HepG2 (cell line): ENCODE data around the gene CDNF. TPM values are rescaled to one million over a fixed set of nuclear protein-coding genes. Genes with fewer than 3 reads are reported as not detected.

Source experiments
- EHMT2 ChIP-seq: fragments of 200-600 bp; sonication (generic); IDR thresholded peaks from 2 replicates; pipeline ENCODE4 v1.7.0; 2017; ENCODE audit warnings: antibody characterized with exemption, low read depth, low read length, borderline replicate concordance
- IKZF4 ChIP-seq: sonication (generic); formaldehyde crosslinking; IDR thresholded peaks from 2 replicates; pipeline ENCODE4 v1.5.1; 2020; ENCODE audit warnings: borderline replicate concordance, mild to moderate bottlenecking, low read depth, missing genetic modification reagents; ENCODE audit errors: not compliant biosample characterization
- KLF9 ChIP-seq: IDR thresholded peaks from 2 replicates; pipeline ENCODE4 v1.6.1; 2016; ENCODE audit warnings: low read depth
- MBNL3 ChIP-seq: fragments of 250-450 bp; sonication (Bioruptor Pico); conservative IDR thresholded peaks from 2 replicates; pipeline ENCODE4 v1.8.0; 2022; ENCODE audit warnings: mild to moderate bottlenecking, inconsistent platforms
- NCOA1 ChIP-seq: sonication (generic); formaldehyde crosslinking; IDR thresholded peaks from 2 replicates; pipeline ENCODE4 v1.9.0; 2021; ENCODE audit warnings: missing genetic modification reagents
- RXRB ChIP-seq: IDR thresholded peaks from 2 replicates; pipeline ENCODE4 v1.6.1; 2016; ENCODE audit warnings: borderline replicate concordance, missing genetic modification reagents, missing compliant biosample characterization
- SNAPC5 ChIP-seq: sonication (generic); formaldehyde crosslinking; IDR thresholded peaks from 2 replicates; pipeline ENCODE4 v1.8.1; 2023; ENCODE audit warnings: mild to moderate bottlenecking, missing genetic modification reagents, borderline replicate concordance
- ZBED4 ChIP-seq: sonication (generic); formaldehyde crosslinking; IDR thresholded peaks from 2 replicates; pipeline ENCODE4 v1.4.0; 2020; ENCODE audit warnings: missing genetic modification reagents, borderline replicate concordance
- ZNF646 ChIP-seq: sonication (generic); formaldehyde crosslinking; IDR thresholded peaks from 2 replicates; pipeline ENCODE4 v1.9.0; 2021; ENCODE audit warnings: mild to moderate bottlenecking, missing genetic modification reagents
- ZNF674 ChIP-seq: sonication (generic); formaldehyde crosslinking; IDR thresholded peaks from 2 replicates; pipeline ENCODE4 v1.5.0; 2020; ENCODE audit warnings: low read depth, mild to moderate bottlenecking, missing genetic modification reagents
- ZNF776 ChIP-seq: sonication (generic); formaldehyde crosslinking; IDR thresholded peaks from 2 replicates; pipeline ENCODE4 v1.4.0; 2020; ENCODE audit warnings: mild to moderate bottlenecking, missing genetic modification reagents
- polyA plus RNA-seq, 8 experiments: library from polyadenylated mRNA; depleted of rRNA in 3 of 8; stranded (reverse) in 7 of 8; unstranded in 1 of 8; fragments of >200 nt; fragmentation: Illumina TruSeq in 4 of 8; extraction: Trizol in 4 of 8; gene quantifications; 2 replicates each; pipeline versions ENCODE4 v1.2.1 to v1.2.3, GENCODE V29; 2011 to 2016; ENCODE audit warnings: low read depth in 4 of 8, missing spikeins in 1 of 8, mixed read lengths in 1 of 8; ENCODE audit not compliant: insufficient read depth in 1 of 8
- total RNA-seq, 5 experiments: library from RNA; depleted of rRNA; stranded (reverse); fragments of >200 nt; fragmentation: Illumina TruSeq; extraction: Trizol; gene quantifications; 2 replicates each; pipeline ENCODE4 v1.2.3, GENCODE V29; 2016; ENCODE audit warnings: low read depth in 1 of 5
- TF ChIP-seq, protein P1 (sequence below): sonication (generic); formaldehyde crosslinking; IDR thresholded peaks from 2 replicates; pipeline ENCODE4 v1.4.0; 2020; ENCODE audit warnings: missing genetic modification reagents, borderline replicate concordance
- TF ChIP-seq, protein P2 (sequence below): sonication (generic); formaldehyde crosslinking; IDR thresholded peaks from 2 replicates; pipeline ENCODE4 v1.4.0; 2020; ENCODE audit warnings: low read depth, mild to moderate bottlenecking, missing genetic modification reagents

Gene CDNF
- total and polyA plus RNA-seq, 2 of the 13 experiments (the other 11 are each of a cell fraction or from before 2014, with no cell fraction given), result 0.29 to 0.33 TPM

- TF ChIP-seq, protein P1, sequence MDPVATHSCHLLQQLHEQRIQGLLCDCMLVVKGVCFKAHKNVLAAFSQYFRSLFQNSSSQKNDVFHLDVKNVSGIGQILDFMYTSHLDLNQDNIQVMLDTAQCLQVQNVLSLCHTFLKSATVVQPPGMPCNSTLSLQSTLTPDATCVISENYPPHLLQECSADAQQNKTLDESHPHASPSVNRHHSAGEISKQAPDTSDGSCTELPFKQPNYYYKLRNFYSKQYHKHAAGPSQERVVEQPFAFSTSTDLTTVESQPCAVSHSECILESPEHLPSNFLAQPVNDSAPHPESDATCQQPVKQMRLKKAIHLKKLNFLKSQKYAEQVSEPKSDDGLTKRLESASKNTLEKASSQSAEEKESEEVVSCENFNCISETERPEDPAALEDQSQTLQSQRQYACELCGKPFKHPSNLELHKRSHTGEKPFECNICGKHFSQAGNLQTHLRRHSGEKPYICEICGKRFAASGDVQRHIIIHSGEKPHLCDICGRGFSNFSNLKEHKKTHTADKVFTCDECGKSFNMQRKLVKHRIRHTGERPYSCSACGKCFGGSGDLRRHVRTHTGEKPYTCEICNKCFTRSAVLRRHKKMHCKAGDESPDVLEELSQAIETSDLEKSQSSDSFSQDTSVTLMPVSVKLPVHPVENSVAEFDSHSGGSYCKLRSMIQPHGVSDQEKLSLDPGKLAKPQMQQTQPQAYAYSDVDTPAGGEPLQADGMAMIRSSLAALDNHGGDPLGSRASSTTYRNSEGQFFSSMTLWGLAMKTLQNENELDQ (CRISPR knock-in tag), result no peak
- TF ChIP-seq ZNF776 (CRISPR knock-in tag) (peak; percentile 89), EHMT2 (no peak), NCOA1 (CRISPR knock-in tag) (0 out of 2 replicates have a peak, but pooled peaks have one; percentile 59), ZNF646 (CRISPR knock-in tag) (no peak), MBNL3 (CRISPR knock-in tag) (no peak), ZBED4 (CRISPR knock-in tag) (peak; percentile 91), RXRB (CRISPR knock-in tag) (peak; percentile 21; the same call in 1 of the 2 replicates), SNAPC5 (no peak), IKZF4 (CRISPR knock-in tag) (peak; percentile 83), ZNF674 (CRISPR knock-in tag) (no peak), KLF9 (CRISPR knock-in tag) (no peak)
- TF ChIP-seq, protein P2, sequence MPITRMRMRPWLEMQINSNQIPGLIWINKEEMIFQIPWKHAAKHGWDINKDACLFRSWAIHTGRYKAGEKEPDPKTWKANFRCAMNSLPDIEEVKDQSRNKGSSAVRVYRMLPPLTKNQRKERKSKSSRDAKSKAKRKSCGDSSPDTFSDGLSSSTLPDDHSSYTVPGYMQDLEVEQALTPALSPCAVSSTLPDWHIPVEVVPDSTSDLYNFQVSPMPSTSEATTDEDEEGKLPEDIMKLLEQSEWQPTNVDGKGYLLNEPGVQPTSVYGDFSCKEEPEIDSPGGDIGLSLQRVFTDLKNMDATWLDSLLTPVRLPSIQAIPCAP (CRISPR knock-in tag), result no peak
These were observed 40.7 kb upstream of the CDNF start, which contains the start of gene SUV39H2 (continued) for GRCh38 chr10:14878266-14879123.
